H9 (cell line): ENCODE measurements around the gene LILRB5. TPM values are rescaled to one million over a fixed set of nuclear protein-coding genes. Genes with fewer than 3 reads are reported as not detected.

Experiments
- DNase-seq: peaks from one replicate; pipeline ENCODE4 v3.0.0-alpha.2; 2017
- H2AFZ ChIP-seq: one replicate; pipeline ENCODE4 v1.6.1; 2013; ENCODE audit warnings: mild to moderate bottlenecking, low read length, control low read depth, moderate library complexity
- H2AK5ac ChIP-seq: 2 replicates; pipeline ENCODE4 v1.6.1; 2013; ENCODE audit warnings: low read length, control low read depth, mixed read lengths; ENCODE audit not compliant: insufficient read length
- H2BK120ac ChIP-seq: one replicate; pipeline ENCODE4 v1.6.1; 2013; ENCODE audit warnings: low read depth, mild to moderate bottlenecking, low read length, control low read depth, inconsistent platforms; ENCODE audit not compliant: poor library complexity, severe bottlenecking
- H2BK12ac ChIP-seq: 2 replicates; pipeline ENCODE4 v1.6.1; 2013; ENCODE audit warnings: low read length, control low read depth, mixed read lengths, low read depth; ENCODE audit not compliant: insufficient read length
- H2BK15ac ChIP-seq: 2 replicates; pipeline ENCODE4 v1.6.1; 2013; ENCODE audit warnings: low read depth, low read length, control low read depth
- H2BK20ac ChIP-seq: one replicate; pipeline ENCODE4 v1.6.1; 2013; ENCODE audit warnings: low read depth, mild to moderate bottlenecking, low read length, control low read depth, inconsistent platforms; ENCODE audit not compliant: poor library complexity, severe bottlenecking
- H2BK5ac ChIP-seq: 2 replicates; pipeline ENCODE4 v1.6.1; 2013; ENCODE audit warnings: low read length, control low read depth, mixed read lengths; ENCODE audit not compliant: insufficient read length
- H3K14ac ChIP-seq: 2 replicates; pipeline ENCODE4 v1.6.1; 2013; ENCODE audit warnings: low read length, control low read depth; ENCODE audit not compliant: insufficient read depth
- H3K18ac ChIP-seq: 2 replicates; pipeline ENCODE4 v1.6.1; 2013; ENCODE audit warnings: low read depth, mild to moderate bottlenecking, mixed read lengths, low read length, control low read depth; ENCODE audit not compliant: insufficient read length
- H3K23ac ChIP-seq: 2 replicates; pipeline ENCODE4 v1.6.1; 2013; ENCODE audit warnings: low read length, control low read depth, mixed read lengths, low read depth; ENCODE audit not compliant: insufficient read length
- H3K23me2 ChIP-seq: 2 replicates; pipeline ENCODE4 v1.6.1; 2013; ENCODE audit warnings: low read depth, mild to moderate bottlenecking, mixed read lengths, low read length, control low read depth; ENCODE audit not compliant: insufficient read length, poor library complexity, severe bottlenecking
- H3K27ac ChIP-seq: 2 replicates; pipeline ENCODE4 v1.5.1; 2013; ENCODE audit warnings: low read length, control low read depth, mixed read lengths, low read depth; ENCODE audit not compliant: insufficient read length
- H3K27me3 ChIP-seq: 2 replicates; pipeline ENCODE4 v1.6.1; 2013; ENCODE audit warnings: low read length, control low read depth, inconsistent platforms; ENCODE audit not compliant: insufficient read depth
- H3K4ac ChIP-seq: 2 replicates; pipeline ENCODE4 v1.6.1; 2013; ENCODE audit warnings: low read depth, mild to moderate bottlenecking, control low read depth, inconsistent platforms, low read length, moderate library complexity
- H3K4me1 ChIP-seq: 2 replicates; pipeline ENCODE4 v1.6.1; 2013; ENCODE audit warnings: low read length, control low read depth, inconsistent platforms; ENCODE audit not compliant: insufficient read depth
- H3K4me2 ChIP-seq: 2 replicates; pipeline ENCODE4 v1.6.1; 2013; ENCODE audit warnings: low read length, control low read depth, mixed read lengths; ENCODE audit not compliant: insufficient read length, insufficient read depth
- H3K56ac ChIP-seq: 2 replicates; pipeline ENCODE4 v1.6.1; 2013; ENCODE audit warnings: low read depth, mild to moderate bottlenecking, mixed read lengths, low read length, control low read depth; ENCODE audit not compliant: insufficient read length
- H3K79me1 ChIP-seq: 2 replicates; pipeline ENCODE4 v1.6.1; 2013; ENCODE audit warnings: low read depth, mild to moderate bottlenecking, moderate library complexity, low read length, control low read depth, inconsistent platforms; ENCODE audit not compliant: insufficient read depth, poor library complexity, severe bottlenecking
- H3K79me2 ChIP-seq: 2 replicates; pipeline ENCODE4 v1.6.1; 2013; ENCODE audit warnings: low read length, control low read depth, inconsistent platforms; ENCODE audit not compliant: insufficient read depth
- H3K9ac ChIP-seq: 2 replicates; pipeline ENCODE4 v1.6.1; 2013; ENCODE audit warnings: low read length, control low read depth, mixed read lengths; ENCODE audit not compliant: insufficient read length; ENCODE audit errors: extremely low read depth
- H3K9me3 ChIP-seq: one replicate; pipeline ENCODE4 v1.6.1; 2013; ENCODE audit warnings: low read depth, low read length, inconsistent platforms; ENCODE audit not compliant: control insufficient read depth
- H3T11ph ChIP-seq: one replicate; pipeline ENCODE4 v1.6.1; 2013; ENCODE audit warnings: mild to moderate bottlenecking, low read length, control low read depth, inconsistent platforms
- H4K20me1 ChIP-seq: one replicate; pipeline ENCODE4 v1.6.1; 2013; ENCODE audit not compliant: control insufficient read depth, insufficient read length, insufficient read depth
- H4K5ac ChIP-seq: 2 replicates; pipeline ENCODE4 v1.6.1; 2013; ENCODE audit warnings: low read depth, mild to moderate bottlenecking, mixed read lengths, low read length, control low read depth; ENCODE audit not compliant: insufficient read length
- H4K8ac ChIP-seq: replicated peaks from 2 replicates; pipeline ENCODE4 v1.6.1; 2013; ENCODE audit warnings: low read length, control low read depth, mixed read lengths, low read depth; ENCODE audit not compliant: insufficient read length
- H4K91ac ChIP-seq: 2 replicates; pipeline ENCODE4 v1.6.1; 2013; ENCODE audit warnings: low read depth, mild to moderate bottlenecking, moderate library complexity, mixed read lengths, low read length, control low read depth; ENCODE audit not compliant: insufficient read length
- H3K27ac Mint-ChIP-seq, 3 experiments: 2 replicates in 2 of 3; 3 replicates in 1 of 3; pipeline ENCODE4 v1.8.0; 2020 to 2021; ENCODE audit warnings: mixed read lengths in 3 of 3, mild to moderate bottlenecking in 1 of 3, moderate library complexity in 1 of 3
- H3K27me3 Mint-ChIP-seq: 2 replicates; pipeline ENCODE4 v1.8.0; 2021; ENCODE audit warnings: low read depth, mild to moderate bottlenecking, moderate library complexity, mixed read lengths
- H3K36me3 Mint-ChIP-seq, 3 experiments: 2 replicates in 2 of 3; 3 replicates in 1 of 3; pipeline ENCODE4 v1.8.0; 2020 to 2021; ENCODE audit warnings: low read depth in 3 of 3, mixed read lengths in 3 of 3; ENCODE audit not compliant: insufficient read depth in 1 of 3
- H3K4me1 Mint-ChIP-seq, 2 experiments: 2 replicates each; pipeline ENCODE4 v1.8.0; 2020; ENCODE audit warnings: mixed read lengths in 2 of 2
- H3K4me3 Mint-ChIP-seq, 2 experiments: 2 replicates in 1 of 2; 3 replicates in 1 of 2; pipeline ENCODE4 v1.8.0; 2020 to 2021; ENCODE audit warnings: mild to moderate bottlenecking in 2 of 2, mixed read lengths in 2 of 2, moderate library complexity in 1 of 2
- H3K9me3 Mint-ChIP-seq, 2 experiments: 2 replicates in 1 of 2; 3 replicates in 1 of 2; pipeline ENCODE4 v1.8.0; 2020; ENCODE audit warnings: mild to moderate bottlenecking in 2 of 2, mixed read lengths in 2 of 2, moderate library complexity in 1 of 2
- CTCF ChIP-seq: fragments of 200-600 bp; sonication (generic); conservative IDR thresholded peaks from 3 replicates; pipeline ENCODE4 v1.8.0; 2021; ENCODE audit warnings: antibody characterized with exemption, mild to moderate bottlenecking
- WGBS: extraction: QIAGEN DNeasy Blood & Tissue Kit; methylation state at CpG from one replicate; pipeline ENCODE4 v1.1.7; 2013; ENCODE audit warnings: missing lambda C conversion rate, low lambda C conversion rate, mixed read lengths; ENCODE audit not compliant: insufficient read length; ENCODE audit errors: extremely low coverage; 5-methylcytosine and 5-hydroxymethylcytosine counted together
- total RNA-seq: library from RNA; stranded (reverse); gene quantifications from 2 replicates; pipeline ENCODE4 v1.2.1, GENCODE V29; 2021

Gene LILRB5
- total RNA-seq, 1 experiment from 2014 or later = 0.09 TPM

- H2BK120ac ChIP-seq = no peak overlapping the region
- H4K91ac ChIP-seq = no peak overlapping the region
- no peak overlapping the region for H3K27ac ChIP-seq
- no peaks in the 10 kb centered on the region for H3K9me3 ChIP-seq
- no peak overlapping the region for H4K5ac ChIP-seq
- H4K8ac ChIP-seq = no peak overlapping the region
- H3T11ph ChIP-seq = no peak overlapping the region
- H3K9ac ChIP-seq = peak overlapping the region; percentile 29
- H3K36me3 Mint-ChIP-seq = peaks cover 77 to 82% (median 80%) of the 10 kb centered on the region in 3 experiments
- H2BK5ac ChIP-seq = no peak overlapping the region
- no peak overlapping the region for H2AFZ ChIP-seq
- H3K56ac ChIP-seq = no peak overlapping the region
- H2AK5ac ChIP-seq = no peak overlapping the region
- H3K18ac ChIP-seq = no peak overlapping the region
- H3K4me2 ChIP-seq = peak overlapping the region; percentile 28
- peaks cover 3% of the 10 kb centered on the region for H3K4me1 ChIP-seq
- no peak overlapping the region for H2BK15ac ChIP-seq
- peaks cover 6% of the 10 kb centered on the region for H3K79me1 ChIP-seq
- peaks cover 49 to 73% of the 10 kb centered on the region in 2 experiments for H3K4me1 Mint-ChIP-seq
- no peak overlapping the region for H2BK20ac ChIP-seq
- H3K14ac ChIP-seq = no peak overlapping the region
- H4K20me1 ChIP-seq = peaks cover 3% of the 10 kb centered on the region
- no peaks in the 10 kb centered on the region for H3K9me3 Mint-ChIP-seq
- no peak for DNase-seq
- H3K4ac ChIP-seq = no peak overlapping the region
- H3K4me3 Mint-ChIP-seq = peak overlapping the region; percentile 95 to 98
- H3K23ac ChIP-seq = no peak overlapping the region
- TF ChIP-seq CTCF = no peak
- peaks cover 39% of the 10 kb centered on the region for H3K79me2 ChIP-seq
- no peak overlapping the region for H2BK12ac ChIP-seq
- no CpG with 5 or more reads among the region's 4 CpGs for WGBS
- H3K27ac Mint-ChIP-seq = peak overlapping the region in 1 of 3 experiments; percentile 76; a peak in 2 of 7 replicates
- H3K27me3 Mint-ChIP-seq = no peaks in the 10 kb centered on the region; the same call in 1 of the 2 replicates
- no peaks in the 10 kb centered on the region for H3K27me3 ChIP-seq
- H3K23me2 ChIP-seq = peaks cover 7% of the 10 kb centered on the region
These were observed 52.2 kb downstream of the LILRB5 start for GRCh38 chr19:54204767-54205468.
